Activated CD8-positive, alpha-beta T cell treated with anti-CD3 and anti-CD28 coated beads for 36 hours (primary cell): ENCODE data around the gene PDIA3. TPM values are rescaled to one million over a fixed set of nuclear protein-coding genes. Genes with fewer than 3 reads are reported as not detected.

Experiments
- ATAC-seq: fragments of 200-7000 bp; cut with Tn5 transposase; one replicate; pipeline ENCODE4 v1.10.0; 2021; ENCODE audit warnings: mild to moderate bottlenecking, moderate library complexity
- CTCF ChIA-PET: fragments of 350-600 bp; sonication (Branson Sonifier 250); formaldehyde crosslinking; loops from one replicate; lab custom pipeline; 2021; ENCODE audit warnings: antibody characterized with exemption; lab: Charles Lee
- POLR2A ChIA-PET: fragments of 350-600 bp; sonication (Branson Sonifier 250); formaldehyde crosslinking; loops from one replicate; lab custom pipeline; 2021; ENCODE audit warnings: antibody characterized with exemption; lab: Charles Lee
- DNase-seq: peaks from one replicate; pipeline ENCODE4 v3.0.0-alpha.2; 2020
- H3K27ac Mint-ChIP-seq: one replicate; pipeline ENCODE4 v1.8.0; 2021; ENCODE audit warnings: mild to moderate bottlenecking, mixed read lengths
- H3K27me3 Mint-ChIP-seq: one replicate; pipeline ENCODE4 v1.8.0; 2021; ENCODE audit warnings: mixed read lengths
- H3K36me3 Mint-ChIP-seq: one replicate; pipeline ENCODE4 v1.8.0; 2021; ENCODE audit warnings: low read depth, mixed read lengths
- H3K4me1 Mint-ChIP-seq: one replicate; pipeline ENCODE4 v1.8.0; 2021; ENCODE audit warnings: low read depth, mixed read lengths
- H3K4me3 Mint-ChIP-seq: one replicate; pipeline ENCODE4 v1.8.0; 2021; ENCODE audit warnings: mild to moderate bottlenecking, moderate library complexity, mixed read lengths
- H3K9me3 Mint-ChIP-seq: one replicate; pipeline ENCODE4 v1.8.0; 2021; ENCODE audit warnings: mixed read lengths
- CTCF ChIP-seq: fragments of 200-600 bp; IDR thresholded peaks from one replicate; pipeline ENCODE4 v1.8.0; 2022; ENCODE audit warnings: antibody characterized with exemption, mild to moderate bottlenecking
- intact Hi-C: fragments of 100-400 bp; cut with micrococcal nuclease; formaldehyde crosslinking; loops from one replicate; pipeline ENCODE4 v1.10.0; 2022
- total RNA-seq, 2 experiments: library from RNA; stranded (reverse); gene quantifications; one replicate each; pipeline ENCODE4 v1.2.3, GENCODE V29; 2021

PDIA3 gene
- total RNA-seq, 2 experiments from 2014 or later = 213 to 241 TPM

GRCh38 chr15:43772624-43773023 is 26.4 kb downstream of the PDIA3 start:
- Mint-ChIP-seq H3K36me3 (peaks cover 61% of the 10 kb centered on the region), H3K27me3 (no peaks in the 10 kb centered on the region), H3K4me3 (no peak overlapping the region), H3K27ac (peak overlapping the region; percentile 4), H3K9me3 (no peaks in the 10 kb centered on the region), H3K4me1 (peaks cover 18% of the 10 kb centered on the region)
- ChIA-PET POLR2A (interaction anchor here (0.7 to 2.6 kb wide), 2 partner anchors 9 to 18 kb away, joined by 3 to 13 read pairs; no protein-coding TSS in a partner anchor), CTCF (interaction anchor here (4.6 kb wide), 1 partner anchor 16 kb away, joined by 52 read pairs; no protein-coding TSS in a partner anchor)
- no peak for ATAC-seq
- no peak for TF ChIP-seq CTCF
- no peak for DNase-seq
- intact Hi-C loops = no loop called here

DNA sequence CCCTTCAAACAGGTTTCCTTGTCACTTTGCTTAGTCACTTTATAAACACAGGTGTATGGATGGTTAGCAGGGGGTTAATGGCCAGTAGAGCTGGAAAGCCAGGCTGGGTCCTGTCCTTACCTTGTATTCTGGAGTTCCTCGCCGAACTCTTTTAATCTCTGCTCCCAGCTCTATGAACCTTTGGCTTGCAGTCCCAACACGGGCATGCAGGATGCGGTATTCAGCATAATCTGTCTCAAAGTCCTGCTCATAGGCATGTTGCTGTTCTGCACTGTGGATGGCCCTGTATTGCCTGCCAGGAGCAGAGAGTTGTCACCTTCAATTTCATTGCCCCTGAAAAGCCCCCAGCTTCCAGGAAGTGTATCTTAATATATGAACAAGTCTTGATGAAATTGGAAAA is 27.8 kb downstream of the PDIA3 start:
- TF ChIP-seq CTCF = no peak
- Mint-ChIP-seq H3K36me3 (peaks cover 53% of the 10 kb centered on the region), H3K27me3 (no peaks in the 10 kb centered on the region), H3K9me3 (no peaks in the 10 kb centered on the region), H3K4me3 (no peak overlapping the region), H3K4me1 (peaks cover 26% of the 10 kb centered on the region), H3K27ac (peak overlapping the region; percentile 7)
- no peak for ATAC-seq
- ChIA-PET CTCF (interaction anchor here (4.6 kb wide), 1 partner anchor 17 kb away, joined by 52 read pairs; no protein-coding TSS in a partner anchor), POLR2A (interaction anchor here (0.7 to 2.6 kb wide), 5 partner anchors 17 to 394 kb away, joined by 3 to 13 read pairs (median 4); no protein-coding TSS in a partner anchor)
- DNase-seq = no peak
- intact Hi-C loops = no loop called here

DNA sequence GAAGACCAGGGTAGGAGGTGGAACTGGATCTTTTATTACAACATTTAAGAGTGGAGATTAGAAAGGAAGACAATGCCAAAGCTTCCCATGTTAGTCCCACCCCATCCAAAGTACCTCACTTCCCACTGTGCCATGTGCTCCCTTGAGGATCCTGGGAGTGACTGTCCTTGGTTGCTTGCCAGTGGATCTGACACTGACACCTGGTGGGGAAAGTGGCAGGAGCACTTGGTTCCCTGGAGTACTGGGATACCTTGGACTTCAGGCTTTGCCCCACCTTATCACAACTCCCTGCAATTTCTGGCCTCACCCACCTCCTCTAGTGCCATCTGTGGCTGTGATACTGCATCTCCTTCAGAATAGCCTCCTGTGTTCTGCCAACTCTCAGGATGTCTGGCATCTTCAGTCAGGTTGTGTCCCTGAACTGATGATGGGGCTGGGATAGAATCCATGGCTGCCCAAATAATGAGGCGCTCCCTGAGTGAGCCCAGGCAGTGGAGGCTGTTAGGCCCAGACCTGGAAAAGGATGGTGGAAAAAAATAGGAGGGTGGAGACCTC is 29.2 kb downstream of the PDIA3 start:
- intact Hi-C loops = no loop called here
- ChIA-PET POLR2A (interaction anchor here (0.6 to 3.5 kb wide), 11 partner anchors 10 to 944 kb away, joined by 3 to 30 read pairs (median 4); partner anchors contain the start of genes HYPK, SERF2 and SERINC4), CTCF (interaction anchor here (0.5 to 2.9 kb wide), 3 partner anchors 11 to 476 kb away, joined by 3 to 16 read pairs (median 6); no protein-coding TSS in a partner anchor)

DNA sequence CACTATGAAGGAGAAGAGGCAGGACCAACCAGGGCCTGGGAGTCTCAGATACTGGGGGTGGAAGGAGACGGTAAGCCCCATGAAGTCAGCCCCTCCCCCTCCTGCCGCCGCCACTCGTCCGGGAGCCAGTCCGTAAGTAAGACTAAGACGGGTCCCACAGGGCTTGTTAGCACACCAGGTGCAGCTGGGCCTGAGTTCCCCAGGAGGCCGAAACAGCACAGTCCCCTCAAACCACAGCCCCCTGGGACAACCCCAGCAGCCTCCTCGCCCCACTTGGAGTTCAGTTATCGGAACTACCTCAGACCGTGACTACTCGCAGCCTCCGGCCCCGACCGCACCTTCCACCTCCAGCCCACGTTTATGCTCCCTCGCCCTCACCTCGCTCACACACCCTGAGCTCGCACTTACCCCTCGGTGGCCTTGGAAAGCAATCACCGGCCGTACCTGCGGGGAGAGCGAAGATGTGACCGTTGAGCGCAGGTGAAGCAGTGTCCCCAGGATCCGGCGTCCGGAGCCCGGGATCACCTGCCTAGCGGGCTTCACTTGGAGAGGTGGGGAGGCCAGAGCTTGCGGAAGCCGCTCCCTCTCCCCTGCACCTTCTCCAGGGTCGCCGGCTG is 30.0 kb downstream of the PDIA3 start:
- H3K27me3 Mint-ChIP-seq = no peaks in the 10 kb centered on the region
- H3K4me1 Mint-ChIP-seq = peaks cover 29% of the 10 kb centered on the region

More for the DNA sequence above, 29.2 kb downstream of the PDIA3 start:
- ATAC-seq = no peak
- DNase-seq = no peak
- no peak for TF ChIP-seq CTCF
- Mint-ChIP-seq H3K27me3 (no peaks in the 10 kb centered on the region), H3K4me3 (peak overlapping the region; percentile 80), H3K9me3 (no peaks in the 10 kb centered on the region), H3K36me3 (peaks cover 39% of the 10 kb centered on the region), H3K27ac (no peak overlapping the region), H3K4me1 (peaks cover 29% of the 10 kb centered on the region)

More for the DNA sequence above, 30.0 kb downstream of the PDIA3 start:
- peaks cover 33% of the 10 kb centered on the region for H3K36me3 Mint-ChIP-seq
- intact Hi-C loops = no loop called here
- POLR2A ChIA-PET = interaction anchor here (0.9 to 3.5 kb wide), 16 partner anchors 11 to 943 kb away, joined by 3 to 30 read pairs (median 7); partner anchors contain the start of genes HYPK, MFAP1, PDIA3 and SERF2
- H3K9me3 Mint-ChIP-seq = no peaks in the 10 kb centered on the region
- TF ChIP-seq CTCF = no peak
- CTCF ChIA-PET = interaction anchor here (0.7 to 3.0 kb wide), 13 partner anchors 8 to 234 kb away, joined by 3 to 16 read pairs (median 5); partner anchors contain the start of genes HYPK, MFAP1, PDIA3 and SERINC4
- ATAC-seq (peak; percentile 12), DNase-seq (peak; percentile 62)
- H3K27ac Mint-ChIP-seq = peak overlapping the region; percentile 95
- peak overlapping the region; percentile 80 for H3K4me3 Mint-ChIP-seq
